Activated CD4-positive, alpha-beta T cell treated with anti-CD3 and anti-CD28 coated beads, Interleukin-2, amount 50 U/mL, for 1 hour (primary cell): ENCODE data around the gene C19orf85.
A peak's percentile ranks its signal among the peaks of the same experiment; 100 is the strongest.

ENCODE experiments used
- DNase-seq: peaks from one replicate; pipeline ENCODE4 v3.0.0-alpha.2; 2020

C19orf85 gene

DNA sequence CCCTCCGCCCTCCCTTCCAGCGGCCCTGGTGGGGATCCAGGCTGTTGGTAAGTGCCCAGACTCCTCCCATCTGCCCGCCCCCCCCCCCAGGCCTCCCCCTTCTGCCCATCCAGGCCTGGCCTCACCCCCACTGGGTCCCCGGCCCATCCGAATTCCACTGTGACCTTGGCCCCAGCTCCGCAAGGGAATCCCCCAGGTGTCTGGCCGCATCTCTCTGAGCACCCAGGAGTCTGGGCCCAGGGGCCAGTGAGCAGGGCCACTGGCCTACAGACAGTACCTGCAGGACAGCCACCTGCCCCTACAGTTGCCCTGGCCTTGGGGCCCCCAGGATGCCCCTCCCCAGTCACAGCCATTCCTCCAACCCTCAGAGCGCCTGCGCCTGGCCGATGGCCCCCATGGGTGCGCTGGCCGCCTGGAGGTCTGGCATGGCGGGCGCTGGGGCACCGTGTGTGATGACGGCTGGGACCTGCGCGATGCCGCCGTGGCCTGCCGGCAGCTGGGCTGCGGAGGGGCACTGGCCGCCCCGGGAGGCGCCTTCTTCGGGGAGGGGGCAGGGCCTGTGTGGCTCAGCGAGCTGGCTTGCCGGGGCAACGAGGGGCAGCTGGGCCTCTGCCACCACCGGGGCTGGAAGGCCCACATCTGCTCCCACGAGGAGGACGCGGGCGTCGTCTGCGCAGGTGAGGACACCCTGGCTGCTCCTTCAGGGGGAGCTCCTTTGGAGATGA, 24.6 kb upstream of the C19orf85 start:
- no peak for DNase-seq

DNA sequence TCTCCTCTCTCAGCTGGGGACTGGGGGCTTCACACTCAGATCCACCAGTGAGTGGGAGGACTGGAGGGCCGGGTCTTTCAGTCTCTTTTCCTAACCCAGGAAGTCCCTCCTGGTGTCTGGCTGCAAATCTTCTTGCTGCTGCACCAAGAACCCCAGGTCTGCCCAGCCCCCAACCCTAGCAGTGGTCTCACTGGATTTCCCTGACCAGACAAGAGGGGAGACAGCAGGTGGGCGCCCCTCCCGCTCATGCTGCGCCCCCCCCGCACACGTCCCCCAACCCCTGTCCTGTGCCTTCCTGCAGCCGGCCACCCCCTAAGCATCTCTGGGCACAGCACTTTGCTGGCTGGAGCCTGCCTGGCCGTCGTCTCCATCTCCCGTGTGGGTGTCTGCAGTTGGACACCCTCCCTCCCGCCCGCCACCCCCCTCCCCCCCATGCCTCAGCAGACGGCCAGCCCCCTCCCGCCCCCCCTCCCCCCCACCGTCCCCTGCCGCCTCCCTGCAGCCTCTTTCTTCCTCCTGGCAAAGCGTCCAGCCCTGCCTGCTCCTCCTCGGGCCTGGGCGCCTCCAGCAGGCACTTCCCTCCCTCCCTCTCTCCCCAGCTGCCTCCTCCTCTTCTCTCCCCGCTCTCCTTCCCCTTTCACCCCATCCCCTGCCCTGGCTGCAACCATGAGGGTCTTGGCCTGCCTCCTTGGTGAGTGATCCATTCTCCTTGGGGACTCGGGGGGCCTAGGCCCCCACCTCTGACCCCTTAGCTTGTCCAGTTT, 23.6 kb upstream of the C19orf85 start, which contains the start of gene SSC5D:
SSC5D (plus strand) TSS at position 513 of the 764 bp plus-strand sequence; CDS start at position 667, 154 bp downstream.
- DNase-seq, result no peak

DNA sequence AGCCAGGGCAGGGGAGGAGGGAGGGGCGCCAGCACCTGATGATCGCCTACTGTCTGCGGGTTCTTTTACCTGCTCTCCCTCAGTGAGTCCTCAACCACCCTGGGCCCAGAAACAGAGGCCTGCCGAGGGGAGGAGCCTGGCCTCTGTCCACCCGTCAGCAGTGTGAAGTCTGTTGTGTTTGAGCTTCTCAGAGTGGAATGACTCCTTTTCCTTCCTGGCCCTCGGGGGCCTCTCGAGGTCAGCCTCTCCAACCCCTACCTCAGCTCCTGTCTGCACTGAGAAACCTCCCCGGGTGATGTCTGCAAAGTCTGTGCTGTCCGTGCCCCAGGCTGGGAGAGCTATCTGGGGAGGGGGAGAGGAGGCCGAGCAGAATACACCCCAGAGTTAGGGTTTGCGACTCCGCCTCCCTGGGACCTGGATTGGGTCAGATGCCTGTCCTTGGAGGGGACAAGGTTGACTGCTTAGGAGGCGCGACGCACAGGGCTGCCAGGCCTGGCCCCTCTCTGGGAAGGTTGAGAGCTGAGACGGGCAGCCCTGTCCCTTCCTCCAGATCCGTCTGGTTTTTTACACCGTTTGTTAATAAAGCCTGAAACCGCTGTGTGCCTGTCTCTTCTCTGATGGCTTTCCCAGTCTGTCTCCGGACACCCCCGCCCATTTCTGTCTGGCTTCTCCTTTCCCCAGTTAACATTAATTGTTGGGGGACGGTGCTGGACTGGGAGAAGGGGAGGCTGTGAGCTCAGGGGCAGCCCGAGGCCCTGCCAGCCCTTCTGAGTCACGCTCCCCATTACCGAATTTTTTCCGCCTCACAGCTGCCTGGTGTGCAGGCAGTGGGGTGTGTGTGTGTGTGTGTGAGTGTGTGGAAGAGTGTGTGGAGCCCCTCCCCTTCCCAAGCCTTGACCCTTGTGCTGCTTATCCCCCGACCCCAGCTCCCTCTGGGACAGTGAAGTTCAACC, 22.7 kb upstream of the C19orf85 start:
- peak; percentile 38 for DNase-seq

DNA sequence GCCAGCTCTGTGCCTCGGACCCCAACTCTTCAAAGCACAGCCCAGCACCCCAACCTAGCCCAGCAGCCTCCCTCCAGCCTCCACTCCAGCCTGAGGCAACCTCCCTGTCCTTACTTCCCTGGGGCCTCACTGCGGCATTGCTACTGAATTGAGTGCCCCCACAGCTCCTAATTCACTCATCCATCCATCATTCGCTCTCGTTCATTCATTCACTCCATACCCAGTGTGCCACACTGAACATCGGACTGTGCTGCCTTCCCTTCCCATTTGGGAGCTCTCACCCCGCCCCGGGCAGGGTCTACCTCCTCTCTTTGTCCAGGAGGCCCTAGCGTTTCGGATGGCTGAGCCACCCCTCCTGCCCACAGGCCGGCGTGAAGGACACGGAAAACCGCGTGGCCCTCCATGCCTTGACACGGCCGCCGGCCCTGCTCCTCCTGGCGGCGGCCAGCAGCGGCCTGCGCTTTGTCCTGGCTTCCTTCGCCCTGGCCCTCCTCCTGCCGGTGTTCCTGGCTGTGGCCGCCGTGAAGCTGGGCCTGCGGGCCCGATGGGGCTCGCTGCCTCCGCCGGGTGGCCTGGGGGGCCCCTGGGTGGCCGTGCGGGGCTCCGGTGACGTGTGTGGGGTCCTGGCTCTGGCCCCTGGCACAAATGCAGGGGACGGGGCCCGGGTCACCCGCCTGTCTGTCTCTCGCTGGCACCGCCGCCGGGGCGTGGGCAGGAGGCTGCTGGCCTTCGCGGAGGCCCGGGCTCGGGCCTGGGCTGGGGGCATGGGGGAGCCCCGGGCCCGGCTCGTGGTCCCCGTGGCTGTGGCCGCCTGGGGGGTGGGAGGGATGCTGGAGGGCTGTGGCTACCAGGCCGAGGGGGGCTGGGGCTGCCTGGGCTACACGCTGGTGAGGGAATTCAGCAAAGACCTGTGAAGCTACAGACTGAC, 21.8 kb upstream of the C19orf85 start:
- no peak for DNase-seq

- DNase-seq, result no peak
Measured at GRCh38 chr19:55485439-55486011, 21.0 kb upstream of the C19orf85 start.

GRCh38 chr19:55484593-55485438, 20.3 kb upstream of the C19orf85 start, which contains the start of gene NAT14:
Gene NAT14 (plus strand): TSS chr19:55485188. CDS start chr19:55485709, 521 bp downstream.
- DNase-seq, result peak; percentile 51

- no peak for DNase-seq
Measured at GRCh38 chr19:55483706-55484592, 19.4 kb upstream of the C19orf85 start.

- DNase-seq, result no peak
Measured at GRCh38 chr19:55482967-55483705, 18.6 kb upstream of the C19orf85 start.

GRCh38 chr19:55482156-55482961, 17.8 kb upstream of the C19orf85 start:
- no peak for DNase-seq

DNA sequence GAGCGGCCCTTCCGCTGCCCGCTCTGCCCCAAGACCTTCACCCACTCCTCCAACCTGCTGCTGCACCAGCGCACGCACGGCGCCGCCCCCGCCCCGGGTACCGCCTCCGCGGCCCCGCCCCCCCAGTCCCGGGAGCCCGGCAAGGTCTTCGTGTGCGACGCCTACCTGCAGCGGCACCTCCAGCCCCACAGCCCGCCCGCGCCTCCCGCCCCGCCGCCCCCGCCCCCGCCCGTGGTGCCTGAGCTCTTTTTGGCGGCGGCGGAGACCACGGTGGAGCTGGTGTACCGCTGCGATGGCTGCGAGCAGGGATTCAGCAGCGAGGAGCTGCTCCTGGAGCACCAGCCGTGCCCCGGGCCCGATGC, 17.2 kb upstream of the C19orf85 start:
- DNase-seq, result no peak

DNA sequence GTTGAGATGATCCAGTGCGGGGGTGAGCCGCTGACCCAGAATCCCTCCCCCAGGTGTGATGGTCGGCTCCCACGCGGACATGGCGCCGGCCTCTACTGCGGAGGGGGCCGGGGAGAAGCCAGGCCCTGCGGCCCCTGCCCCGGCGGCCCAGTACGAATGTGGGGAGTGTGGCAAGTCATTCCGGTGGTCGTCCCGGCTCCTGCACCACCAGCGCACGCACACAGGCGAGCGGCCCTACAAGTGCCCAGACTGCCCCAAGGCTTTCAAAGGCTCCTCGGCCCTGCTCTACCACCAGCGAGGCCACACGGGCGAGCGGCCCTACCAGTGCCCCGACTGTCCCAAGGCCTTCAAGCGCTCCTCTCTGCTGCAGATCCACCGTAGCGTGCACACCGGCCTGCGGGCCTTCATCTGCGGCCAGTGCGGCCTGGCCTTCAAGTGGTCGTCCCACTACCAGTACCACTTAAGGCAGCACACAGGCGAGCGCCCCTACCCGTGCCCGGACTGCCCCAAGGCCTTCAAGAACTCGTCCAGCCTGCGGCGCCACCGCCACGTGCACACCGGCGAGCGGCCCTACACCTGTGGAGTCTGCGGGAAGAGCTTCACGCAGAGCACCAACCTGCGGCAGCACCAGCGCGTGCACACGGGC, 16.7 kb upstream of the C19orf85 start:
- DNase-seq, result no peak

- no peak for DNase-seq
Measured at GRCh38 chr19:55479451-55480230, 15.1 kb upstream of the C19orf85 start.

DNA sequence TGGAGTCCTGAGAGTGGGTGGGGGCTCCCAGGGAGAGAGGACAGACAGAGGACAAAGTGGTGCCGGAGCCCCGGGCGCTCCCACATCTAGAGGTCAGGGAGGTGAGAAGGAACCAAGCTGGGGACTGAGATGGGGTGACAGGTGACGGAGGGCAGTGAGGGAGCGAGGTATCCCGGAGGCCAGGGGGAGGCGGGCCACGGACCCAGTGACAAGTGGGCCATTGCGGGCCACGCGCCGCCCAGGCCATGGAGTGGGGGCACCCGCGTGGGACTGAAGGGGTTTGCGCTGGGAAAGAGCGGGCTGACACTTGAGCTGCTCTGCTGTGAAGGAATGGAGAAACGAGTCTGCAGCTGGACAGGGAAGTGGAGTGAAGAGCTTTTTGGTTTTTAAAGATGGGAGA, 14.5 kb upstream of the C19orf85 start:
- DNase-seq, result no peak

DNA sequence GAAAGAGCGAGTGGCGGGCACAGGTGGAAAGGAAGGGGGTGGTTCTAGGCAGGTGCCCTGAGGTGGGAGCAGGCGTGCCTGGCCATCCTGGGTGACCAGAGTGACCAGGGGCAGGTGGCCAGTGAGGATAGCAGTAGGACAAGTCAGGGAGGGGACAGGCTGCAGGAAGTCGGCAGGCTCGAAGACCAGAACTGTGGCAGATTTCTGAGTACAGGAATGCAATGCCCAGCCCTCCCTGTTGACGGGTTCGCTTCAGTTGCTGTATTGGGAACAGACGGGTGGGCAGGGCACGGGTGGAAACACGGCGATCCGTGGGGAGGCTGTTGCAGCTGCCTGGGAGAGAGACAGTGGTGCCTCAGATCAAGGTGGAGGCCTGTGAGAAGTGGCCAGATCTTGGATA, 13.8 kb upstream of the C19orf85 start:
- DNase-seq, result no peak

DNA sequence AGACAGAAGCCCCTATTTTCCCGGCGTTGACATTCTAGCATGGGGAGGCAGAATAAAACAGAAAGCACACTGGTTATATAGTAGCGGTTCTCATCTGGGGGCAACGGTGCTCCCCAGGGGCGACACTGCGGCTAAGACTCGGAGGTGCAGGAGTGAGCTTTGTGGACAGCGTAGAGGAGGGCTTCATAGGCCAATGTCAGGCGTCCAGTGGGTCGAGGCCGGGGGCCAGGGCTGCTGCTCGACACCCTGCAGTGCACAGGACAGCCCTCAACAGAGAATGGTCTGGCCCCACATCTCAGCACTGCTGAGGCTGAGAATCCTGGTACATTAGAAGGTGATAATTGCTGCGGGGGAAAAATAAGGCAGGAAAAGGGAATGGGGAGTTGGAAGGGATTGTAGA, 13.4 kb upstream of the C19orf85 start:
- DNase-seq, result no peak

DNA sequence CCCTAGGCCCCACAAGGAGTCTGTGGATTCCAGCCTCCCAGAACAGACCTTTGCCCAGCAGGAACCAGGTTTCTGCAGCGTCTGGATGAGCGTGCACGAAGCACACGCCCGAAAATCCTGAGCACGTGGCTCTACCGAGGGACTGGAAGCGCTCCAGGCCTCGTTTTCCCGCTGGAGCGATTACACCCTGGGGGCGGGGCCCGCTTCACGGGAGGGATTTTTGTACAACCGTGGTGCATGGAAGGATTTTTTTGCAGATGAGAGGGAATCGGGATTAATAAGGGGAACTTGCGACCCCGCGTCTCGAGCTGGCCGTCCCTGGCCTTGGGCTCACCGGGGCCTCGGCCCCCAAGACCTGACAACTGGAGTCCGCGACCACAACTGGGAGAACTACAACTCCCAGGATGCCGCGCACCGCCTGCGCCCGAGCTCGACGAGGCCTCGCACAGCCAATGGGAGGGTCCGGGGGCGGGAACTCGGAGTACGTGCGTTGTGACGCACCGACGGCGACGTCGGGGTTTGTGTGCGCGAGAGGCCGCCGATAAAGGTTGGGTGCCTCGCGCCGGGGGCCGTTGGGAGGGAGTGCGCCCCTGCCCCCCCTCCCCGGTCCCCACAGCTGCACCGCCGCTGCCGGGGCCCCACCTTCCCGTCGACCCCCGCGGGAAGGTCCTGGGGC, 11.7 kb upstream of the C19orf85 start, which contains the start of gene ZNF628:
ZNF628 (plus strand) TSS at position 518 of the 676 bp plus-strand sequence. CDS start 3,294 bp downstream, outside the sequence.
- DNase-seq, result peak; percentile 98
